IPS-NIHi11 (cell line): ENCODE data around the gene NXPH3.

Source experiments
- DNase-seq: peaks from one replicate; pipeline ENCODE4 v3.0.0; 2012; ENCODE audit warnings: mixed read lengths, low spot score

NXPH3 gene

GRCh38 chr17:49630113-49630900 is 54.6 kb downstream of the NXPH3 start:
- no peak for DNase-seq

- DNase-seq: no peak
Observed at GRCh38 chr17:49631496-49631895, 55.8 kb downstream of the NXPH3 start.
